HG02798 (cell line): ENCODE data around the gene PFKL.

Source experiments
- ATAC-seq: cut with Tn5 transposase; IDR thresholded peaks from one replicate; pipeline ENCODE4 v1.9.1; 2021; ENCODE audit warnings: mild to moderate bottlenecking; ENCODE audit not compliant: unreplicated experiment, poor library complexity

Gene PFKL

GRCh38 chr21:44310628-44311507, 11.0 kb downstream of the PFKL start:
- no peak for ATAC-seq

GRCh38 chr21:44312089-44312488, 12.2 kb downstream of the PFKL start:
- ATAC-seq, result no peak

- no peak for ATAC-seq
Observed at GRCh38 chr21:44312716-44313115, 12.9 kb downstream of the PFKL start.

GRCh38 chr21:44313451-44313850, 13.6 kb downstream of the PFKL start:
- no peak for ATAC-seq

GRCh38 chr21:44314128-44314527, 14.3 kb downstream of the PFKL start:
- ATAC-seq, result no peak

- no peak for ATAC-seq
Observed at GRCh38 chr21:44314561-44314960, 14.7 kb downstream of the PFKL start.

- no peak for ATAC-seq
Observed at GRCh38 chr21:44315691-44316203, 15.9 kb downstream of the PFKL start.

GRCh38 chr21:44316277-44316900, 16.5 kb downstream of the PFKL start:
- no peak for ATAC-seq

GRCh38 chr21:44317241-44317782, 17.5 kb downstream of the PFKL start:
- ATAC-seq, result no peak

GRCh38 chr21:44317871-44318270, 18.0 kb downstream of the PFKL start:
- ATAC-seq, result no peak

- no peak for ATAC-seq
Observed at GRCh38 chr21:44318489-44319285, 18.8 kb downstream of the PFKL start.

- ATAC-seq, result no peak
Observed at GRCh38 chr21:44319407-44320065, 19.7 kb downstream of the PFKL start.

GRCh38 chr21:44320847-44321246, 21.0 kb downstream of the PFKL start:
- ATAC-seq, result no peak

- ATAC-seq, result no peak
Observed at GRCh38 chr21:44321846-44322450, 22.1 kb downstream of the PFKL start.

GRCh38 chr21:44322621-44323325, 22.9 kb downstream of the PFKL start:
- no peak for ATAC-seq

GRCh38 chr21:44323591-44323990, 23.7 kb downstream of the PFKL start:
- no peak for ATAC-seq

- no peak for ATAC-seq
Observed at GRCh38 chr21:44324106-44324853, 24.4 kb downstream of the PFKL start.

- ATAC-seq, result no peak
Observed at GRCh38 chr21:44324854-44325107, 24.9 kb downstream of the PFKL start.
